ENCODE measurements around the gene LTBP2.

DNA sequence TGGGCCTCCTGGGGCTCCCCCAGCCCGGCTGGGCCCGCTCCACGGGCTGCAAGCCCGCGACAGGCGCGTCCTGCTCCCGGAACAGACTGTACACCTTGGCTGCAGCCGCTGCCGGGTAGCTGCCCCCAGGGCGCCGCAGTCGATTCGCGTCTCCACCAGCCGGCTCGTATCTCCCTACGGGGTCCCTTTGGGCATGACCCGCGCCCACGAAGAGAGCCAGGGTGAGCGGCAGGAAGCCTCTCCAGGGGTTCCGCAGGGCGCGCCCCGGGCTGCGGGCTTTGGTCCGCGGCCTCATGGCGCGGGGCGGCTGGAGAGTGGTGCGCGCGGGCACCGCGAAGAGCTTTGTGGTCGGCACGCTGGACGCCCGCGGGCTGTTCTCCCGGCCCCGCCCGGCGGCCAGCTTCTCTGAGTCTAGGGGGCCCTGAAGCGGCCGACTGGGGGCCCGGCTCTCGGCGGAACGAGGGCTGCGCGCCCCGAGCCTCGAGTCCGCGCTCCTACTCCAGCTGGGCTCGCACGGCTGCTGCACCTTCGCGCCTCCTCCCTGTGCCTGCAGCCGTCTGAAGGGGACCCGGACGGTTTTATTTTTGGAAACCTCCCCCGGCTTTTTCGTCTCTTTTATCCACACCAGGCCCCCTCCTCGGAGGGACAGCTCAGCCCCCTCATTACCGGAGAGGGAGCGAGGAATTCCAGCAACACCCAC, at the start of gene LTBP2:
- TF ChIP-seq, protein P1, sequence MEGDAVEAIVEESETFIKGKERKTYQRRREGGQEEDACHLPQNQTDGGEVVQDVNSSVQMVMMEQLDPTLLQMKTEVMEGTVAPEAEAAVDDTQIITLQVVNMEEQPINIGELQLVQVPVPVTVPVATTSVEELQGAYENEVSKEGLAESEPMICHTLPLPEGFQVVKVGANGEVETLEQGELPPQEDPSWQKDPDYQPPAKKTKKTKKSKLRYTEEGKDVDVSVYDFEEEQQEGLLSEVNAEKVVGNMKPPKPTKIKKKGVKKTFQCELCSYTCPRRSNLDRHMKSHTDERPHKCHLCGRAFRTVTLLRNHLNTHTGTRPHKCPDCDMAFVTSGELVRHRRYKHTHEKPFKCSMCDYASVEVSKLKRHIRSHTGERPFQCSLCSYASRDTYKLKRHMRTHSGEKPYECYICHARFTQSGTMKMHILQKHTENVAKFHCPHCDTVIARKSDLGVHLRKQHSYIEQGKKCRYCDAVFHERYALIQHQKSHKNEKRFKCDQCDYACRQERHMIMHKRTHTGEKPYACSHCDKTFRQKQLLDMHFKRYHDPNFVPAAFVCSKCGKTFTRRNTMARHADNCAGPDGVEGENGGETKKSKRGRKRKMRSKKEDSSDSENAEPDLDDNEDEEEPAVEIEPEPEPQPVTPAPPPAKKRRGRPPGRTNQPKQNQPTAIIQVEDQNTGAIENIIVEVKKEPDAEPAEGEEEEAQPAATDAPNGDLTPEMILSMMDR (IDR thresholded peaks at IDR 0.05; ENCODE audit: poor library complexity, severe bottlenecking) = no peak
- TF ChIP-seq POLR2AphosphoS5 (IDR thresholded peaks at IDR 0.05) (no peak), EP300 (conservative IDR thresholded peaks at IDR 0.05; ENCODE audit: poor library complexity, severe bottlenecking) (no peak), TAF1 (IDR thresholded peaks at IDR 0.05; ENCODE audit: low read depth) (no peak), MXI1 (conservative IDR thresholded peaks at IDR 0.05; ENCODE audit: poor library complexity, severe bottlenecking) (no peak), EZH2 (IDR thresholded peaks at IDR 0.05; ENCODE audit: borderline replicate concordance, insufficient read depth, low read length, poor library complexity, severe bottlenecking) (no peak), RAD21 (conservative IDR thresholded peaks at IDR 0.05) (no peak)

Data from neural cell (in vitro differentiated cells).